ENCODE measurements around the gene BCL11B. TPM values are rescaled to one million over a fixed set of nuclear protein-coding genes. Genes with fewer than 3 reads are reported as not detected.

BCL11B gene
- total and polyA plus RNA-seq, 2 experiments from 2014 or later = 0.28 to 3.2 TPM

- 59% methylated on average over 4 of the region's 4 CpGs for WGBS (ENCODE audit: low lambda C conversion rate, missing lambda C conversion rate)
- Histone ChIP-seq H3K79me2 (no peaks in the 10 kb centered on the region), H3K9me3 (ENCODE audit: low read depth) (no peaks in the 10 kb centered on the region), H2AFZ (no peak overlapping the region), H3K4me1 (ENCODE audit: insufficient read depth) (no peaks in the 10 kb centered on the region), H3K9me2 (replicated peaks; ENCODE audit: insufficient read depth) (no peaks in the 10 kb centered on the region), H3K36me3 (replicated peaks; ENCODE audit: insufficient read depth, low read depth) (no peaks in the 10 kb centered on the region), H3K4me2 (no peak overlapping the region), H4K20me1 (ENCODE audit: insufficient read depth, poor library complexity, severe bottlenecking) (no peaks in the 10 kb centered on the region), H3K27me3 (peaks cover 27% of the 10 kb centered on the region), H3K27ac (no peak overlapping the region), H3K4me3 (no peak overlapping the region)
- DNase-seq (ENCODE audit: low spot score) = no peak
- TF ChIP-seq CTCF (IDR thresholded peaks at IDR 0.05; ENCODE audit: poor library complexity) (no peak), EZH2phosphoT487 (IDR thresholded peaks at IDR 0.05; ENCODE audit: low read depth, severe bottlenecking, unreplicated experiment) (no peak), EZH2 (IDR thresholded peaks at IDR 0.05; ENCODE audit: borderline replicate concordance) (no peak)
Observed at GRCh38 chr14:99280852-99281251, 8.9 kb upstream of the BCL11B start.

- DNase-seq (ENCODE audit: low spot score) = no peak
- no peaks in the 10 kb centered on the region for H3K4me1 ChIP-seq (ENCODE audit: insufficient read depth)
- 89% methylated on average over 19 of the region's 19 CpGs for WGBS (ENCODE audit: low lambda C conversion rate, missing lambda C conversion rate)
- no peaks in the 10 kb centered on the region for H3K79me2 ChIP-seq
- no peaks in the 10 kb centered on the region for H3K9me2 ChIP-seq (replicated peaks; ENCODE audit: insufficient read depth)
- no peak overlapping the region for H3K4me3 ChIP-seq
- H3K4me2 ChIP-seq = no peak overlapping the region
- TF ChIP-seq CTCF (IDR thresholded peaks at IDR 0.05; ENCODE audit: poor library complexity) (no peak), EZH2 (IDR thresholded peaks at IDR 0.05; ENCODE audit: borderline replicate concordance) (no peak), EZH2phosphoT487 (IDR thresholded peaks at IDR 0.05; ENCODE audit: low read depth, severe bottlenecking, unreplicated experiment) (no peak)
- H3K27me3 ChIP-seq = peaks cover 30% of the 10 kb centered on the region
- no peaks in the 10 kb centered on the region for H3K9me3 ChIP-seq (ENCODE audit: low read depth)
- H2AFZ ChIP-seq = no peak overlapping the region
- no peaks in the 10 kb centered on the region for H4K20me1 ChIP-seq (ENCODE audit: insufficient read depth, poor library complexity, severe bottlenecking)
- no peak overlapping the region for H3K27ac ChIP-seq
- no peaks in the 10 kb centered on the region for H3K36me3 ChIP-seq (replicated peaks; ENCODE audit: insufficient read depth, low read depth)
Observed at GRCh38 chr14:99280066-99280731, 8.2 kb upstream of the BCL11B start.

- Histone ChIP-seq H3K27ac (no peak overlapping the region), H2AFZ (no peak overlapping the region), H3K9me2 (replicated peaks; ENCODE audit: insufficient read depth) (no peaks in the 10 kb centered on the region), H4K20me1 (ENCODE audit: insufficient read depth, poor library complexity, severe bottlenecking) (no peaks in the 10 kb centered on the region), H3K27me3 (peaks cover 30% of the 10 kb centered on the region), H3K36me3 (replicated peaks; ENCODE audit: insufficient read depth, low read depth) (no peaks in the 10 kb centered on the region), H3K4me1 (ENCODE audit: insufficient read depth) (peaks cover 2% of the 10 kb centered on the region), H3K79me2 (no peaks in the 10 kb centered on the region), H3K4me2 (no peak overlapping the region), H3K4me3 (no peak overlapping the region), H3K9me3 (ENCODE audit: low read depth) (no peaks in the 10 kb centered on the region)
- no peak for DNase-seq (ENCODE audit: low spot score)
- WGBS (ENCODE audit: low lambda C conversion rate, missing lambda C conversion rate) = 89% methylated on average over 6 of the region's 6 CpGs
- TF ChIP-seq EZH2phosphoT487 (IDR thresholded peaks at IDR 0.05; ENCODE audit: low read depth, severe bottlenecking, unreplicated experiment) (no peak), EZH2 (IDR thresholded peaks at IDR 0.05; ENCODE audit: borderline replicate concordance) (no peak)
Observed at GRCh38 chr14:99278836-99279235, 6.8 kb upstream of the BCL11B start.

GRCh38 chr14:99277530-99277929, 5.5 kb upstream of the BCL11B start:
- TF ChIP-seq EZH2phosphoT487 (IDR thresholded peaks at IDR 0.05; ENCODE audit: low read depth, severe bottlenecking, unreplicated experiment) (no peak), CTCF (IDR thresholded peaks at IDR 0.05; ENCODE audit: poor library complexity) (no peak), EZH2 (IDR thresholded peaks at IDR 0.05; ENCODE audit: borderline replicate concordance) (no peak)
- Histone ChIP-seq H3K9me2 (replicated peaks; ENCODE audit: insufficient read depth) (no peaks in the 10 kb centered on the region), H3K4me2 (no peak overlapping the region), H2AFZ (no peak overlapping the region), H4K20me1 (ENCODE audit: insufficient read depth, poor library complexity, severe bottlenecking) (no peaks in the 10 kb centered on the region), H3K4me1 (ENCODE audit: insufficient read depth) (peaks cover 13% of the 10 kb centered on the region), H3K27me3 (peaks cover 30% of the 10 kb centered on the region), H3K36me3 (replicated peaks; ENCODE audit: insufficient read depth, low read depth) (no peaks in the 10 kb centered on the region), H3K79me2 (no peaks in the 10 kb centered on the region), H3K9me3 (ENCODE audit: low read depth) (no peaks in the 10 kb centered on the region), H3K27ac (no peak overlapping the region), H3K4me3 (no peak overlapping the region)
- 59% methylated on average over 2 of the region's 2 CpGs for WGBS (ENCODE audit: low lambda C conversion rate, missing lambda C conversion rate)
- DNase-seq (ENCODE audit: low spot score) = no peak
